NCI-H2196 treated with DMSO at 0.1 percent for 48 hours (cell line): ENCODE measurements around the gene MSTN.
"Not testable (repeated sequence)": the region's sequence is repeated elsewhere in the genome, so short reads cannot be mapped to it uniquely, and the experiment has no call there.

ENCODE experiments used
- DNase-seq: peaks from one replicate; lab custom pipeline; 2025; ENCODE audit not compliant: unreplicated experiment; lab: John Stamatoyannopoulos, UW

The MSTN gene

GRCh38 chr2:190065839-190066238, 3.3 kb upstream of the MSTN start:
- no peak for DNase-seq

GRCh38 chr2:190063624-190064023, 1.1 kb upstream of the MSTN start:
- no peak for DNase-seq

- DNase-seq, result no peak
Measured at GRCh38 chr2:190062053-190062452, 476 bp downstream of the MSTN start.

- no peak for DNase-seq
Measured at GRCh38 chr2:190060626-190061025, 1.9 kb downstream of the MSTN start.

GRCh38 chr2:190060019-190060418, 2.5 kb downstream of the MSTN start:
- DNase-seq, result no peak

GRCh38 chr2:190053426-190053825, 9.1 kb downstream of the MSTN start:
- no peak for DNase-seq

GRCh38 chr2:190052307-190052706, 10.2 kb downstream of the MSTN start:
- DNase-seq, result no peak

- no peak for DNase-seq
Measured at GRCh38 chr2:190051223-190051622, 11.3 kb downstream of the MSTN start.

- no peak for DNase-seq
Measured at GRCh38 chr2:190050001-190050400, 12.5 kb downstream of the MSTN start.

GRCh38 chr2:190044866-190045265, 17.7 kb downstream of the MSTN start:
- no peak for DNase-seq

GRCh38 chr2:190043441-190043840, 19.1 kb downstream of the MSTN start:
- DNase-seq, result no peak

- no peak for DNase-seq
Measured at GRCh38 chr2:190036071-190036470, 26.5 kb downstream of the MSTN start.

GRCh38 chr2:190034417-190034816, 28.1 kb downstream of the MSTN start:
- not testable (repeated sequence) for DNase-seq

GRCh38 chr2:190031969-190032618, 30.4 kb downstream of the MSTN start:
- no peak for DNase-seq

GRCh38 chr2:190023860-190024259, 38.7 kb downstream of the MSTN start:
- no peak for DNase-seq

- no peak for DNase-seq
Measured at GRCh38 chr2:190020720-190021119, 41.8 kb downstream of the MSTN start.

- no peak for DNase-seq
Measured at GRCh38 chr2:190017837-190018236, 44.7 kb downstream of the MSTN start.

- not testable (repeated sequence) for DNase-seq
Measured at GRCh38 chr2:190015969-190016368, 46.6 kb downstream of the MSTN start.
